Breast epithelium (tissue), 3 donors: ENCODE data around the gene GNAZ.

Source experiments
- CTCF ChIP-seq, 3 donors: fragments of 450-650 bp; IDR thresholded peaks; one replicate each; pipeline ENCODE4 v1.5.1; 2016 to 2017; ENCODE audit warnings: antibody characterized with exemption in 3 of 3, mild to moderate bottlenecking in 3 of 3, moderate library complexity in 3 of 3
- POLR2A ChIP-seq: fragments of 450-650 bp; IDR thresholded peaks from one replicate; pipeline ENCODE4 v1.6.1; 2016; ENCODE audit warnings: antibody characterized with exemption, mild to moderate bottlenecking, moderate library complexity
- POLR2AphosphoS5 ChIP-seq, 3 donors: sonication (generic); formaldehyde crosslinking; IDR thresholded peaks; one replicate each; pipeline ENCODE4 v1.6.1; 2017; ENCODE audit warnings: antibody characterized with exemption in 3 of 3

- TF ChIP-seq CTCF (IDR thresholded peaks at IDR 0.05) (no peak), POLR2A (no peak), POLR2AphosphoS5 (IDR thresholded peaks at IDR 0.05) (no peak)
Measured at GRCh38 chr22:23118647-23119493, 48.6 kb downstream of the GNAZ start.
